D721Med (cell line): Measurements from ENCODE around the gene CLEC6A.

ENCODE experiments used
- DNase-seq: peaks from one replicate; pipeline ENCODE4 v3.0.0; 2011; ENCODE audit warnings: low spot score; ENCODE audit not compliant: insufficient read length
- FAIRE-seq: peaks from 2 replicates; lab custom pipeline; 2011; peaks lifted over from hg19 to GRCh38; lab: Jason Lieb, UNC
- CTCF ChIP-seq: IDR thresholded peaks from 2 replicates; pipeline ENCODE4 v1.5.1; 2012; ENCODE audit warnings: mild to moderate bottlenecking, control low read depth; ENCODE audit not compliant: insufficient read depth; ENCODE audit errors: missing control alignments

The CLEC6A gene

GRCh38 chr12:8499616-8500015 is 43.9 kb downstream of the CLEC6A start:
- DNase-seq (no peak), FAIRE-seq (no peak)
- TF ChIP-seq CTCF = no peak

GRCh38 chr12:8501720-8502119 is 46.0 kb downstream of the CLEC6A start:
- no peak for TF ChIP-seq CTCF
- no peak for FAIRE-seq
- DNase-seq = no peak

- no peak for FAIRE-seq
- DNase-seq = no peak
- no peak for TF ChIP-seq CTCF
These were observed 48.6 kb downstream of the CLEC6A start for GRCh38 chr12:8504351-8504750.

GRCh38 chr12:8507596-8507995 is 51.8 kb downstream of the CLEC6A start:
- no peak for TF ChIP-seq CTCF
- FAIRE-seq = no peak
- DNase-seq = no peak

GRCh38 chr12:8508223-8508622 is 52.5 kb downstream of the CLEC6A start:
- no peak for TF ChIP-seq CTCF
- no peak for DNase-seq
- no peak for FAIRE-seq

GRCh38 chr12:8508910-8509841 is 53.4 kb downstream of the CLEC6A start:
- no peak for DNase-seq
- no peak for TF ChIP-seq CTCF
- FAIRE-seq = no peak

- no peak for FAIRE-seq
These were observed 57.5 kb downstream of the CLEC6A start, which contains the start of gene CLEC4D for GRCh38 chr12:8513256-8513655. TSS of gene CLEC4D (plus strand) at chr12:8513503. CDS start at chr12:8513733, 230 bp downstream.

More at GRCh38 chr12:8513256-8513655, 57.5 kb downstream of the CLEC6A start, which contains the start of gene CLEC4D:
- no peak for DNase-seq
- TF ChIP-seq CTCF = no peak
